IPS-18c (cell line): ENCODE measurements around the gene HSD17B3.
"Not testable (repeated sequence)": the region's sequence is repeated elsewhere in the genome, so short reads cannot be mapped to it uniquely, and the experiment has no call there.

ENCODE experiments used
- H3K4me3 ChIP-seq: 2 replicates; pipeline ENCODE4 v1.7.0; 2013; ENCODE audit warnings: low read depth, mild to moderate bottlenecking, low read length, moderate library complexity; ENCODE audit not compliant: insufficient read depth
- H3K9me3 ChIP-seq: one replicate; pipeline ENCODE4 v1.6.1; 2013; ENCODE audit warnings: mild to moderate bottlenecking, low read length, moderate library complexity; ENCODE audit not compliant: control insufficient read depth, insufficient read depth

Gene HSD17B3

DNA sequence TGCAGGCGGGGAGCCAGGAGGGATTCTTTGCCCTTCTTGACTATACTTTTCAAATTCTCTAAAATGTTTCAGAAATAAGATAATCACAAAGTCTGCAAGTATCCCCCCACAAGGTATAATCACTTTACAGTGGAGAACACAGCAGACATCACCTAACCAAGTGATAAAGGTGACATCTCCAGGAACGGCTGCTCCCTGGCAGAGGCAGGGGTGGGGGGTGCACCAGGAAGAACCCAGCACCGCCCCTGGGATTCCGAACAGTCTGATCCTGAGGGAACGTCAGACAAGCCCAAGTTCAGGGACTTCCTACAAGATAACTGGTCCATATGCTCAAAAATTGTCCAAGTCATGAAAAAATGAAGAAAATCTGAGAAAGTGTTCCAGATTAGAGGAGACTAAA lies 85.4 kb downstream of the HSD17B3 start:
- H3K4me3 ChIP-seq: no peak overlapping the region
- H3K9me3 ChIP-seq: peaks cover 5% of the 10 kb centered on the region

- peaks cover 5% of the 10 kb centered on the region for H3K9me3 ChIP-seq
- H3K4me3 ChIP-seq: no peak overlapping the region
These were observed 86.1 kb downstream of the HSD17B3 start for GRCh38 chr9:96215841-96216240.

- Histone ChIP-seq H3K4me3 (no peak overlapping the region; the same call in 1 of the 2 replicates), H3K9me3 (peaks cover 5% of the 10 kb centered on the region)
These were observed 87.3 kb downstream of the HSD17B3 start for GRCh38 chr9:96214635-96215034.

GRCh38 chr9:96209407-96210271 lies 92.3 kb downstream of the HSD17B3 start:
- no peak overlapping the region for H3K4me3 ChIP-seq
- H3K9me3 ChIP-seq: peaks cover 3% of the 10 kb centered on the region

GRCh38 chr9:96206156-96206751 lies 95.7 kb downstream of the HSD17B3 start:
- no peak overlapping the region for H3K4me3 ChIP-seq
- H3K9me3 ChIP-seq: peaks cover 3% of the 10 kb centered on the region

DNA sequence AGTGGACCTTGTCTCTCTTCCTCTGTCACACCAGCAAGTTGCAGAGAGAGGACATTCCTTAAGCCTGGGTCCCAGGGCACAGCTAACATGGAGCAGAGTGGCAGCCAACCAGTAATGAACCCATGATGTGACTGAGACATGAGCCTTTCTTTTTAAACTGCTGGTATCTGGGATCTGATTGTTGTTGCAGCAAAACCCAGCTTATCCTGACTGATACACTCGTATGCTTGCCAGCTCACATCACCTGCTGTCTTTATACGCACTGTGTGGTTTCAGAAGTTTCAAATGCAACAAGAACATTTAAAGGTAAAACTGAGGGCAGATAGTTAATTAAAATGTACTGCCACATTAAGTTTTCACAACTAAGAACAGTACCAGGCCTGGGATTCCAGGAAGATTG lies 97.1 kb downstream of the HSD17B3 start:
- Histone ChIP-seq H3K4me3 (no peak overlapping the region), H3K9me3 (peaks cover 3% of the 10 kb centered on the region)

- Histone ChIP-seq H3K4me3 (no peak overlapping the region), H3K9me3 (peaks cover 3% of the 10 kb centered on the region)
These were observed 98.0 kb downstream of the HSD17B3 start for GRCh38 chr9:96203867-96204501.

GRCh38 chr9:96202971-96203780 lies 98.8 kb downstream of the HSD17B3 start:
- H3K9me3 ChIP-seq: peaks cover 3% of the 10 kb centered on the region

GRCh38 chr9:96201140-96201539 lies 100.8 kb downstream of the HSD17B3 start:
- peaks cover 3% of the 10 kb centered on the region for H3K9me3 ChIP-seq
- H3K4me3 ChIP-seq: no peak overlapping the region

More at GRCh38 chr9:96202971-96203780, 98.8 kb downstream of the HSD17B3 start:
- H3K4me3 ChIP-seq: no peak overlapping the region

GRCh38 chr9:96199006-96199405 lies 103.0 kb downstream of the HSD17B3 start:
- Histone ChIP-seq H3K9me3 (no peaks in the 10 kb centered on the region), H3K4me3 (no peak overlapping the region)

- peaks cover under 1% of the 10 kb centered on the region for H3K9me3 ChIP-seq
- H3K4me3 ChIP-seq: no peak overlapping the region
These were observed 106.4 kb downstream of the HSD17B3 start for GRCh38 chr9:96195541-96195940.

DNA sequence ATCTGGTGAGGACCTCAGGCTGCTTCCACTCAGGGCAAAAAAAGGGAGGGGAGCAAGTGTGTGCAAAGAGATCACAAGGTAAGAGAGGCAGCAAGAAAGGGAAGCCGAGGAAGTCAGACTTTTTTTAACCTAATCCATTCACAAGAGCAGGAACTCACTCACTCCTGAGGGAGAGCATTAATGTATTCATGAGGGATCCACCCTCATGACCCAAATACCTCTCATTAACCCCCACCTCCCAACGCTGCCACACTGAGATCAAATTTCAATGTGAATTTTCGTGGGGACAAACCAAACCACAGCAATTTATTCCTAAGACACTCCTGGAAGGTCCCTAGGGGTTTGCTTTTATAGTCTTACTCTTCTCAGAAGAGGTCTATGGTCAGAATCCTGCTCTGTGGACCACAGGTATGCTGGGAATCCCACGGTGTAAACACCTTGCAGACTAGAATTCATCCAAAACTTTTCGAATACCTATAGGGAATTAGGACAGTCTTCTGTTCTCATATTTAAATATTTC lies 108.7 kb downstream of the HSD17B3 start:
- Histone ChIP-seq H3K4me3 (no peak overlapping the region), H3K9me3 (peaks cover 7% of the 10 kb centered on the region)

- Histone ChIP-seq H3K4me3 (no peak overlapping the region), H3K9me3 (peaks cover 7% of the 10 kb centered on the region)
These were observed 109.3 kb downstream of the HSD17B3 start for GRCh38 chr9:96192710-96193109.

GRCh38 chr9:96189995-96190394 lies 112.0 kb downstream of the HSD17B3 start:
- no peak overlapping the region for H3K4me3 ChIP-seq
- H3K9me3 ChIP-seq: peaks cover 7% of the 10 kb centered on the region

GRCh38 chr9:96189581-96189980 lies 112.4 kb downstream of the HSD17B3 start:
- H3K4me3 ChIP-seq, H3K9me3 ChIP-seq: not testable (repeated sequence)

- H3K9me3 ChIP-seq: peaks cover 7% of the 10 kb centered on the region
- no peak overlapping the region for H3K4me3 ChIP-seq
These were observed 113.4 kb downstream of the HSD17B3 start for GRCh38 chr9:96188571-96188970.

- Histone ChIP-seq H3K4me3 (no peak overlapping the region), H3K9me3 (peaks cover 7% of the 10 kb centered on the region)
These were observed 114.8 kb downstream of the HSD17B3 start for GRCh38 chr9:96187151-96187555.
